DND-41 (cell line): ENCODE results near the gene XNDC1N.

Source experiments
- EZH2 ChIP-seq: IDR thresholded peaks from 3 replicates; pipeline ENCODE4 v1.6.1; 2012; ENCODE audit warnings: borderline replicate concordance, low read depth, mild to moderate bottlenecking, moderate library complexity, low read length, inconsistent platforms; ENCODE audit not compliant: severe bottlenecking
- TF ChIP-seq, protein P1 (sequence below): IDR thresholded peaks from 2 replicates; pipeline ENCODE4 v1.5.1; 2012; ENCODE audit warnings: borderline replicate concordance, low read length, moderate library complexity, mild to moderate bottlenecking; ENCODE audit not compliant: poor library complexity, severe bottlenecking; ENCODE audit errors: extremely low read depth

DNA sequence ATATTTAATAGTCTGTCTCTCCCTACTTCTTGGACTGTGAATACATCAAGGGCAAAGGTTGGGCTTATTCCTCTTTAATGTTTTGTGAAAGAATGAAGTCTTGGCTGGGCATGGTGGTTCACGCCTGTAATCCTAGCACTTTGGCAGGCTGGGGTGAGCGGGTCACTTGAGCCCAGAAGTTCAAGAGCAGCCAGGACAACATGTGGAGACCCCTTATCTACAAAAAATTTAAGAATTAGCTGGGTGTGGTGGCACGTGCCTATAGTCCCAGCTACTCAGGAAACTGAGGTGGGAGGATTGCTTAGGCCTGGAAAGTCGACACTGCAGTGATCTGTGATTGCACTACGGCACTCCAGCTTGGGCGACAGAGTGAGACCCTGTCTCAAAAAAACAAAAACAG lies 20.6 kb upstream of the XNDC1N start:
- TF ChIP-seq, protein P1, sequence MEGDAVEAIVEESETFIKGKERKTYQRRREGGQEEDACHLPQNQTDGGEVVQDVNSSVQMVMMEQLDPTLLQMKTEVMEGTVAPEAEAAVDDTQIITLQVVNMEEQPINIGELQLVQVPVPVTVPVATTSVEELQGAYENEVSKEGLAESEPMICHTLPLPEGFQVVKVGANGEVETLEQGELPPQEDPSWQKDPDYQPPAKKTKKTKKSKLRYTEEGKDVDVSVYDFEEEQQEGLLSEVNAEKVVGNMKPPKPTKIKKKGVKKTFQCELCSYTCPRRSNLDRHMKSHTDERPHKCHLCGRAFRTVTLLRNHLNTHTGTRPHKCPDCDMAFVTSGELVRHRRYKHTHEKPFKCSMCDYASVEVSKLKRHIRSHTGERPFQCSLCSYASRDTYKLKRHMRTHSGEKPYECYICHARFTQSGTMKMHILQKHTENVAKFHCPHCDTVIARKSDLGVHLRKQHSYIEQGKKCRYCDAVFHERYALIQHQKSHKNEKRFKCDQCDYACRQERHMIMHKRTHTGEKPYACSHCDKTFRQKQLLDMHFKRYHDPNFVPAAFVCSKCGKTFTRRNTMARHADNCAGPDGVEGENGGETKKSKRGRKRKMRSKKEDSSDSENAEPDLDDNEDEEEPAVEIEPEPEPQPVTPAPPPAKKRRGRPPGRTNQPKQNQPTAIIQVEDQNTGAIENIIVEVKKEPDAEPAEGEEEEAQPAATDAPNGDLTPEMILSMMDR = no peak
- TF ChIP-seq EZH2 = no peak
